K562 (cell line): ENCODE measurements around the gene CTDSPL. TPM values are rescaled to one million over a fixed set of nuclear protein-coding genes. Genes with fewer than 3 reads are reported as not detected.

Experiments used
- ATAC-seq: fragments of 200-7000 bp; cut with Tn5 transposase; 3 replicates; pipeline ENCODE4 v1.9.1; 2020; ENCODE audit warnings: moderate library complexity
- BruUV-seq: library from RNA; stranded (reverse); fragments of 400-500 nt; replicated peaks from 2 replicates; lab custom pipeline; 2021; lab: Mats Ljungman, UMichigan
- CTCF ChIA-PET: fragments of 300-600 bp; formaldehyde crosslinking; extraction: SDS; loops from one replicate; lab custom pipeline; 2021; ENCODE audit warnings: low intra/inter-chr PET ratio; lab: Yijun Ruan, JAX
- POLR2A ChIA-PET: fragments of 300-600, 350-650 bp; sonication (Branson Sonifier 250); formaldehyde crosslinking; extraction: SDS; loops from one replicate; lab custom pipeline; 2021; ENCODE audit warnings: antibody characterized with exemption, inconsistent platforms; lab: Yijun Ruan, JAX
- DNase-seq, 4 experiments: peaks; one replicate each; pipeline versions ENCODE4 v3.0.0 to v3.0.0-alpha.2; 2011 to 2018; ENCODE audit warnings: low spot score in 3 of 4, mixed read lengths in 3 of 4; ENCODE audit errors: extremely low read depth in 1 of 4
- FAIRE-seq: peaks from 2 replicates; lab custom pipeline; 2011; peaks lifted over from hg19 to GRCh38; lab: Jason Lieb, UNC
- H2AFZ ChIP-seq: 2 replicates; pipeline ENCODE4 v1.6.0; 2011; ENCODE audit warnings: low read depth, low read length, control low read depth, inconsistent platforms
- H3K27ac ChIP-seq: fragments of 200-600 bp; 3 replicates; pipeline ENCODE4 v1.8.0; 2011; ENCODE audit warnings: low read depth, mild to moderate bottlenecking, control low read depth, inconsistent platforms, low read length, moderate library complexity, mixed read lengths; ENCODE audit errors: extremely low read depth
- H3K27me3 ChIP-seq, 2 experiments: fragments of 300-600 bp in 1 of 2; 2 replicates in 1 of 2; 3 replicates in 1 of 2; pipeline versions ENCODE4 v1.6.0 to v1.8.0; 2011; ENCODE audit warnings: inconsistent platforms in 2 of 2, low read length in 2 of 2, mild to moderate bottlenecking in 1 of 2, mixed read lengths in 1 of 2, moderate library complexity in 1 of 2; ENCODE audit not compliant: control insufficient read depth in 2 of 2, insufficient read depth in 2 of 2
- H3K36me3 ChIP-seq: fragments of 300-600 bp; 3 replicates; pipeline ENCODE4 v1.8.0; 2011; ENCODE audit warnings: mild to moderate bottlenecking, low read length, inconsistent platforms; ENCODE audit not compliant: control insufficient read depth, insufficient read depth
- H3K4me1 ChIP-seq, 2 experiments: fragments of 200-600 bp in 1 of 2; replicated peaks in 1 of 2; 2 replicates in 1 of 2; 3 replicates in 1 of 2; pipeline versions ENCODE4 v1.5.1 to v1.8.0; 2011; ENCODE audit warnings: inconsistent platforms in 2 of 2, low read length in 2 of 2, mild to moderate bottlenecking in 1 of 2, mixed read lengths in 1 of 2, moderate library complexity in 1 of 2; ENCODE audit not compliant: control insufficient read depth in 2 of 2, insufficient read depth in 2 of 2
- H3K4me2 ChIP-seq: 2 replicates; pipeline ENCODE4 v1.6.1; 2011; ENCODE audit warnings: low read length, control low read depth, inconsistent platforms, mixed read lengths; ENCODE audit not compliant: insufficient read depth
- H3K4me3 ChIP-seq: fragments of 200-600 bp; sonication (generic), shearing (Covaris generic); 2 replicates; pipeline ENCODE4 v1.5.1; 2016; ENCODE audit warnings: control low read depth, inconsistent platforms
- H3K79me2 ChIP-seq: fragments of 200-600 bp; 3 replicates; pipeline ENCODE4 v1.8.0; 2011; ENCODE audit warnings: low read length, inconsistent platforms; ENCODE audit not compliant: control insufficient read depth, insufficient read depth
- H3K9ac ChIP-seq, 2 experiments: 2 replicates each; pipeline versions ENCODE4 v1.6.0 to v1.6.1; 2011; ENCODE audit warnings: low read depth in 2 of 2, low read length in 2 of 2, control low read depth in 1 of 2, inconsistent platforms in 1 of 2, mild to moderate bottlenecking in 1 of 2, mixed read lengths in 1 of 2; ENCODE audit not compliant: insufficient read depth in 1 of 2
- H3K9me1 ChIP-seq: one replicate; pipeline ENCODE4 v1.6.0; 2011; ENCODE audit warnings: inconsistent platforms, mild to moderate bottlenecking, low read length, moderate library complexity; ENCODE audit not compliant: control insufficient read depth, insufficient read depth
- H3K9me3 ChIP-seq: replicated peaks from 2 replicates; pipeline ENCODE4 v1.5.1; 2011; ENCODE audit warnings: low read depth, low read length, inconsistent platforms; ENCODE audit not compliant: control insufficient read depth, insufficient read depth
- H4K20me1 ChIP-seq: replicated peaks from 2 replicates; pipeline ENCODE4 v1.6.1; 2011; ENCODE audit warnings: low read length, inconsistent platforms, mixed read lengths; ENCODE audit not compliant: control insufficient read depth, insufficient read depth
- CXXC5 ChIP-seq: fragments of 250-450 bp; sonication (Bioruptor Pico); IDR thresholded peaks from 2 replicates; pipeline ENCODE4 v1.8.0; 2022; ENCODE audit warnings: inconsistent platforms, mild to moderate bottlenecking, moderate library complexity
- EGR1 ChIP-seq: fragments of 450-650 bp; conservative IDR thresholded peaks from 2 replicates; pipeline ENCODE4 v1.6.1; 2017; ENCODE audit warnings: mild to moderate bottlenecking
- FOXA1 ChIP-seq: fragments of 450-650 bp; IDR thresholded peaks from 2 replicates; pipeline ENCODE4 v1.6.1; 2016; ENCODE audit warnings: mild to moderate bottlenecking, borderline replicate concordance
- GATAD2A ChIP-seq: fragments of 450-650 bp; IDR thresholded peaks from 2 replicates; pipeline ENCODE4 v1.6.1; 2017
- HDAC6 ChIP-seq: IDR thresholded peaks from 2 replicates; pipeline ENCODE4 v1.6.1; 2012; ENCODE audit warnings: low read depth, mild to moderate bottlenecking, control low read depth, inconsistent platforms, low read length, moderate library complexity
- HLTF ChIP-seq: fragments of 450-650 bp; IDR thresholded peaks from 2 replicates; pipeline ENCODE4 v1.6.1; 2016
- MEIS2 ChIP-seq: fragments of 450-650 bp; IDR thresholded peaks from 2 replicates; pipeline ENCODE4 v1.6.1; 2014; ENCODE audit warnings: mild to moderate bottlenecking; ENCODE audit not compliant: partially characterized antibody
- MYC ChIP-seq, 2 experiments: fragments of 250-450 bp in 1 of 2; sonication (Bioruptor Pico) in 1 of 2; IDR thresholded peaks; 2 replicates each; pipeline versions ENCODE4 v1.5.1 to v1.6.1; 2012 to 2021; ENCODE audit warnings: low read depth in 2 of 2, borderline replicate concordance in 1 of 2, improper control_type of control experiment in 1 of 2, low read length in 1 of 2, mild to moderate bottlenecking in 1 of 2, moderate library complexity in 1 of 2
- PHB ChIP-seq: fragments of 250-450 bp; sonication (Bioruptor Pico); IDR thresholded peaks from 2 replicates; pipeline ENCODE4 v1.5.0; 2021
- PHF8 ChIP-seq: fragments of 200-600 bp; sonication (generic); IDR thresholded peaks from 2 replicates; pipeline ENCODE4 v1.6.1; 2012; ENCODE audit warnings: mixed run types, mild to moderate bottlenecking, inconsistent platforms, low read length, moderate library complexity, borderline replicate concordance
- PTRF ChIP-seq: fragments of 450-650 bp; IDR thresholded peaks from 2 replicates; pipeline ENCODE4 v1.6.1; 2016; ENCODE audit warnings: mild to moderate bottlenecking, missing genetic modification characterization, missing compliant biosample characterization
- SIRT6 ChIP-seq: IDR thresholded peaks from one replicate; pipeline ENCODE4 v1.6.1; 2012; ENCODE audit warnings: low read depth, mild to moderate bottlenecking, control low read depth, inconsistent platforms, low read length, moderate library complexity
- TFAP4 ChIP-seq: sonication (generic); formaldehyde crosslinking; IDR thresholded peaks from 2 replicates; pipeline ENCODE4 v1.8.0; 2022; ENCODE audit warnings: missing genetic modification reagents, mild to moderate bottlenecking, moderate library complexity, borderline replicate concordance
- ZNF695 ChIP-seq: fragments of 450-650 bp; formaldehyde crosslinking; IDR thresholded peaks from 2 replicates; pipeline ENCODE4 v1.4.0; 2020; ENCODE audit warnings: mild to moderate bottlenecking, moderate library complexity
- WGBS: fragments of 100-300 bp; shearing (Covaris generic); methylation state at CpG from one replicate; pipeline ENCODE4 v1.1.6; 2016; ENCODE audit warnings: low coverage, mixed read lengths; ENCODE audit not compliant: insufficient coverage; ENCODE audit errors: missing lambda C conversion rate; 5-methylcytosine and 5-hydroxymethylcytosine counted together
- in situ Hi-C: fragments of 300-500 bp; cut with MboI; formaldehyde crosslinking; loops from 4 replicates; pipeline ENCODE4 v1.15.0; 2018; ENCODE audit warnings: inconsistent platforms, mixed read lengths
- intact Hi-C: fragments of 100-400 bp; cut with micrococcal nuclease; formaldehyde crosslinking; loops from 2 replicates; pipeline ENCODE4 v1.14.2; 2022
- polyA plus RNA-seq, 8 experiments: library from polyadenylated mRNA; depleted of rRNA in 4 of 8; stranded (reverse) in 5 of 8; unstranded in 3 of 8; fragments of >200 nt; fragmentation: Nextera tagmentation in 2 of 8; fragmentation: Illumina TruSeq in 1 of 8; extraction: Ambion mirVana in 2 of 8; extraction: Trizol in 1 of 8; gene quantifications; 2 replicates each; pipeline versions ENCODE4 v1.2.1 to v1.2.3, GENCODE V29; 2011 to 2014; ENCODE audit warnings: inconsistent platforms in 1 of 8, missing spikeins in 1 of 8
- total RNA-seq, 7 experiments: library from RNA; depleted of rRNA in 6 of 7; stranded (reverse); fragments of >200 nt in 6 of 7; fragmentation: Illumina TruSeq in 2 of 7; extraction: Trizol in 2 of 7; gene quantifications; 2 replicates each; pipeline versions ENCODE4 v1.2.1 to v1.2.3, GENCODE V29; 2011 to 2021; ENCODE audit warnings: low replicate concordance in 1 of 7

The CTDSPL gene
- total and polyA plus RNA-seq, 9 of the 15 experiments (the other 6 are each of a cell fraction or from before 2014, with no cell fraction given) = 5.1 to 19.3 (median 11.3) TPM

- FAIRE-seq = no peak
- intact Hi-C loops (no loop called here), in situ Hi-C loops (loop anchor here (5.0 kb wide), 1 partner anchor 112 kb away; no protein-coding TSS in a partner anchor)
- no peaks in the 10 kb centered on the region for H3K36me3 ChIP-seq
- BruUV-seq = no TSS peak
- TF ChIP-seq MYC (IDR thresholded peaks at IDR 0.05; ENCODE audit: low read depth, low read length) (0 out of 2 replicates have a peak, but pooled peaks have one; percentile 2), MYC (CRISPR knock-in tag; IDR thresholded peaks at IDR 0.05; ENCODE audit: borderline replicate concordance, low read depth) (no peak), GATAD2A (no peak), EGR1 (peak; percentile 22; the same call in 1 of the 2 replicates), PHB (CRISPR knock-in tag) (0 out of 2 replicates have a peak, but pooled peaks have one; percentile 53)
- peaks cover 5% of the 10 kb centered on the region for H4K20me1 ChIP-seq
- H3K9me1 ChIP-seq = no peaks in the 10 kb centered on the region
- H3K4me3 ChIP-seq = no peak overlapping the region
- peak overlapping the region; percentile 5 to 72; a peak in 3 of 4 replicates for H3K9ac ChIP-seq
- ChIA-PET POLR2A (no interaction called here), CTCF (no interaction called here)
- H2AFZ ChIP-seq = peak overlapping the region; percentile 94
- WGBS = 52% methylated on average over 6 of the region's 6 CpGs
- H3K27me3 ChIP-seq = peaks cover 2 to 10% of the 10 kb centered on the region in 2 experiments; a peak in 3 of 5 replicates
- peaks cover 19 to 23% of the 10 kb centered on the region in 2 experiments for H3K4me1 ChIP-seq
- peak overlapping the region; percentile 56 for H3K4me2 ChIP-seq
- H3K9me3 ChIP-seq = no peaks in the 10 kb centered on the region
- no peak for DNase-seq
- peaks cover 19% of the 10 kb centered on the region; the same call in 2 of the 3 replicates for H3K79me2 ChIP-seq
- no peak for ATAC-seq
- H3K27ac ChIP-seq = peak overlapping the region; percentile 42
Measured at GRCh38 chr3:37859908-37860199, 1.8 kb upstream of the CTDSPL start.

GRCh38 chr3:37862219-37862902 lies 681 bp downstream of the CTDSPL start:
- Histone ChIP-seq H3K36me3 (no peaks in the 10 kb centered on the region), H3K4me2 (peak overlapping the region; percentile 85), H3K27me3 (peaks cover 2 to 10% of the 10 kb centered on the region in 2 experiments; a peak in 3 of 5 replicates), H3K9me3 (no peaks in the 10 kb centered on the region), H3K27ac (no peak overlapping the region), H3K4me1 (peaks cover 19 to 23% of the 10 kb centered on the region in 2 experiments), H3K9me1 (no peaks in the 10 kb centered on the region), H3K9ac (peak overlapping the region; percentile 26 to 86), H4K20me1 (peaks cover 3% of the 10 kb centered on the region; the same call in 1 of the 2 replicates), H2AFZ (peak overlapping the region; percentile 57), H3K4me3 (peak overlapping the region; percentile 50), H3K79me2 (peaks cover 19% of the 10 kb centered on the region; the same call in 2 of the 3 replicates)
- ATAC-seq (peak; percentile 11), FAIRE-seq (no peak), DNase-seq (peak; percentile 50 to 78 (median 64))
- in situ Hi-C loops = no loop called here
- intact Hi-C loops = no loop called here
- 21% methylated on average over 20 of the region's 38 CpGs for WGBS
- POLR2A ChIA-PET = interaction anchor here (0.6 kb wide), 2 partner anchors 91 to 132 kb away, joined by 3 read pairs; no protein-coding TSS in a partner anchor
- CTCF ChIA-PET = no interaction called here
- BruUV-seq = TSS peak; percentile 52
- no peak for TF ChIP-seq PTRF (tag)
- peak; percentile 20; the same call in 1 of the 2 replicates for TF ChIP-seq PHF8
- no peak for TF ChIP-seq SIRT6
- no peak for TF ChIP-seq MEIS2
- peak; percentile 29; the same call in 1 of the 2 replicates for TF ChIP-seq TFAP4
- TF ChIP-seq HLTF = no peak
- 0 out of 2 replicates have a peak, but pooled peaks have one; percentile 18 for TF ChIP-seq HDAC6
- no peak for TF ChIP-seq FOXA1
- TF ChIP-seq ZNF695 (CRISPR knock-in tag) = no peak
- TF ChIP-seq CXXC5 (CRISPR knock-in tag) = peak; percentile 70
